Testis (tissue), 5 donors: Measurements from ENCODE around the gene DUS3L. TPM values are rescaled to one million over a fixed set of nuclear protein-coding genes. Genes with fewer than 3 reads are reported as not detected.

Experiments
- DNase-seq: peaks from one replicate; pipeline ENCODE4 v3.0.0-alpha.2; 2019
- H3K27ac ChIP-seq, 2 donors: fragments of 200-600 bp; sonication (generic); one replicate each; pipeline ENCODE4 v1.5.1; 2019
- H3K27me3 ChIP-seq: fragments of 200-600 bp; sonication (generic); one replicate; pipeline ENCODE4 v1.5.1; 2019
- H3K36me3 ChIP-seq: fragments of 200-600 bp; sonication (generic); one replicate; pipeline ENCODE4 v1.5.1; 2017; ENCODE audit warnings: low read depth; ENCODE audit errors: missing control alignments
- H3K4me1 ChIP-seq: fragments of 200-600 bp; sonication (generic); one replicate; pipeline ENCODE4 v1.5.1; 2019
- H3K4me3 ChIP-seq, 2 donors: fragments of 200-600 bp; sonication (generic); one replicate each; pipeline ENCODE4 v1.5.1; 2017 to 2019
- H3K9me3 ChIP-seq: fragments of 200-600 bp; sonication (generic); one replicate; pipeline ENCODE4 v1.5.1; 2017
- POLR2A ChIP-seq: fragments of 450-650 bp; IDR thresholded peaks from one replicate; pipeline ENCODE4 v1.6.1; 2017; ENCODE audit warnings: antibody characterized with exemption, mild to moderate bottlenecking, moderate library complexity
- WGBS, 2 donors: methylation state at CpG; one replicate each; pipeline ENCODE4 v1.1.5; 2018; 5-methylcytosine and 5-hydroxymethylcytosine counted together
- intact Hi-C: fragments of 100-400 bp; cut with DNase I; formaldehyde crosslinking; loops from one replicate; pipeline ENCODE4 v1.15.1; 2023; ENCODE audit warnings: low total_unique reads
- long read RNA-seq, 2 donors: transcript quantifications; one replicate each; lab custom pipeline, GENCODE V29; 2026
- polyA plus RNA-seq: library from polyadenylated mRNA; stranded (reverse); fragments of 350-450 nt; fragmentation: Illumina TruSeq; extraction: RNeasy Lipid Tissue Mini Kit (QIAGEN cat#74804); gene quantifications from one replicate; pipeline ENCODE4 v1.2.3, GENCODE V29; 2014; ENCODE audit warnings: low read depth, low replicate concordance; ENCODE audit not compliant: insufficient read depth
- total RNA-seq, 2 donors: library from RNA; depleted of rRNA; stranded (reverse); fragments of >200 nt; gene quantifications; one replicate each; pipeline ENCODE4 v1.2.3, GENCODE V29; 2016
- TF ChIP-seq, protein P1 (sequence below), 3 experiments: fragments of 450-650 bp in 2 of 3; fragments of 200-600 bp in 1 of 3; sonication (generic) in 1 of 3; IDR thresholded peaks; one replicate each; pipeline ENCODE4 v1.5.1; 2016 to 2019; ENCODE audit warnings: antibody characterized with exemption in 3 of 3, mild to moderate bottlenecking in 2 of 3, moderate library complexity in 1 of 3

Gene DUS3L
- total RNA-seq (100 to 1,000 TPM in 1 of 2 donors, 10 to 100 TPM in 1; 92.2 to 114 TPM), polyA plus RNA-seq (75.6 TPM)
- long read RNA-seq, donor 1, partial matches to known transcripts: 0 of 6 reads
- long read RNA-seq, donor 1, other reads (novel, unspliced or antisense): 0 of 6 reads
- long read RNA-seq, donor 2, partial matches to known transcripts: 0 of 3 reads
- long read RNA-seq, donor 2, other reads (novel, unspliced or antisense): 0 of 3 reads

DNA sequence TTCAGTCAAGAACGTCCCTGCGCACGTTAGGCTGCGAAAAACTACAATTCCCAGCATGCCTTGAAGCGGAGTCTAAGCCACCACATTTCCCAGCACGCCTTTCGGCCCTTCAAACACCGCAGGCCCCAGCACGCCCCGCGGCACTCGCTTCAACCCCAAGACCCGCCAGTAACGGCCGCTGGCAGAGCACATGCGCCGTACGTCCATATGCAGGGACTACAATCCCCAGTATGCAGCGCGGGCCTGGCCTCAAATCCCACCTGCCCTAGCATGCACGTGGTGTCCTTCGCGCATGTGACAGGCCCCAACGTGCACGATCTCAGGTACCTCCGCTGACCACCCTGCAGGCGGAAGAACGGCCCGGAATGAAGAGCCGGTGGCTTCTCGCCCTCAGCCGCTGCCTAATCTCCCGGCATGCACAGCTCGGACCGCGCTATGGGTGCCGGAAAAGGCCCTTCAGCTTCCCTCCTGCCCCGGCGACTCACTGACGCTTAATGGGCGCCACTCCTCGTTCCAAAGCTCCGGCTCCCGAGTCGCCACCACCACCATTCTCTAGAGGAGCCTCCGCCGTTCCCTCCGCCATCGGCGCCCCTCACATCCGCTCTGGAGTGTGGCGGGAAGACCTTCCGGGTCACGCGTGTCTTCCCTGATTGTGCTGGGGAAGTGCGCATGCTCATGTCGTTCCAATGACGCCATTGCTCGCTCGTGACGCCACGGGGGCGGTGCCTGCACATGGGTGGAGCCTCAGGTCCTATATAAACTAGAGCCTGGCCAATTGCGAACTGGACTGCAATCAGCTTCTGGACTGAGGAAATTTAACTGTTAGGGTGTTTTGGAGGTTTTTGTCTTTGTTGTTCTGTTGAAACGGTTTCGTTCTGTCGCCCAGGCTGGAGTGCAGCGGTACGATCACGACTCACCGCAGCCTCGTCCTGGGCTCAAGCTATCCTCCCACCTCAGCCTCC is at the start of gene DUS3L:
Gene DUS3L (minus strand): TSS at position 605 of the 962 bp plus-strand sequence. CDS start 22 bp downstream, at position 583.
- no peaks in the 10 kb centered on the region for H3K9me3 ChIP-seq
- WGBS, 2 donors: 10 to 21% methylated on average over 23 to 71 of the region's 72 CpGs
- H3K27ac ChIP-seq: peak within 1 kb of the TSS; percentile 95 to 99
- peaks cover 6% of the 10 kb centered on the region for H3K4me1 ChIP-seq
- H3K4me3 ChIP-seq: peak within 1 kb of the TSS; percentile 92 to 98
- intact Hi-C loops: no loop called here
- no peaks in the 10 kb centered on the region for H3K36me3 ChIP-seq
- TF ChIP-seq, protein P1, sequence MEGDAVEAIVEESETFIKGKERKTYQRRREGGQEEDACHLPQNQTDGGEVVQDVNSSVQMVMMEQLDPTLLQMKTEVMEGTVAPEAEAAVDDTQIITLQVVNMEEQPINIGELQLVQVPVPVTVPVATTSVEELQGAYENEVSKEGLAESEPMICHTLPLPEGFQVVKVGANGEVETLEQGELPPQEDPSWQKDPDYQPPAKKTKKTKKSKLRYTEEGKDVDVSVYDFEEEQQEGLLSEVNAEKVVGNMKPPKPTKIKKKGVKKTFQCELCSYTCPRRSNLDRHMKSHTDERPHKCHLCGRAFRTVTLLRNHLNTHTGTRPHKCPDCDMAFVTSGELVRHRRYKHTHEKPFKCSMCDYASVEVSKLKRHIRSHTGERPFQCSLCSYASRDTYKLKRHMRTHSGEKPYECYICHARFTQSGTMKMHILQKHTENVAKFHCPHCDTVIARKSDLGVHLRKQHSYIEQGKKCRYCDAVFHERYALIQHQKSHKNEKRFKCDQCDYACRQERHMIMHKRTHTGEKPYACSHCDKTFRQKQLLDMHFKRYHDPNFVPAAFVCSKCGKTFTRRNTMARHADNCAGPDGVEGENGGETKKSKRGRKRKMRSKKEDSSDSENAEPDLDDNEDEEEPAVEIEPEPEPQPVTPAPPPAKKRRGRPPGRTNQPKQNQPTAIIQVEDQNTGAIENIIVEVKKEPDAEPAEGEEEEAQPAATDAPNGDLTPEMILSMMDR (IDR thresholded peaks at IDR 0.05): no peak
- no peak for TF ChIP-seq POLR2A
- no peaks in the 10 kb centered on the region for H3K27me3 ChIP-seq
- peak; percentile 99 for DNase-seq

GRCh38 chr19:5839065-5840017 is 48.4 kb upstream of the DUS3L start, which contains the start of gene FUT6:
Gene FUT6, minus strand, starts transcription at chr19:5839702. Its CDS starts 7,135 bp downstream, at chr19:5832567.
- Histone ChIP-seq H3K27me3 (no peaks in the 10 kb centered on the region), H3K4me3 (no peak within 1 kb of the TSS), H3K4me1 (no peaks in the 10 kb centered on the region), H3K9me3 (no peaks in the 10 kb centered on the region), H3K36me3 (no peaks in the 10 kb centered on the region), H3K27ac (no peak within 1 kb of the TSS)
- 80 to 89% methylated on average over 8 to 9 of the region's 9 CpGs for WGBS, 2 donors
- intact Hi-C loops: no loop called here
- TF ChIP-seq, protein P1 (IDR thresholded peaks at IDR 0.05): no peak
- no peak for TF ChIP-seq POLR2A
- no peak for DNase-seq

- no peaks in the 10 kb centered on the region for H3K9me3 ChIP-seq
- no peaks in the 10 kb centered on the region for H3K36me3 ChIP-seq
- no peak overlapping the region for H3K27ac ChIP-seq
- intact Hi-C loops: no loop called here
- H3K4me3 ChIP-seq: no peak overlapping the region
- TF ChIP-seq, protein P1 (IDR thresholded peaks at IDR 0.05): no peak
- TF ChIP-seq POLR2A: no peak
- WGBS, 2 donors: 64 to 77% methylated on average over 15 to 20 of the region's 20 CpGs
- no peak for DNase-seq
- H3K4me1 ChIP-seq: no peaks in the 10 kb centered on the region
- no peaks in the 10 kb centered on the region for H3K27me3 ChIP-seq
Measured at GRCh38 chr19:5838353-5839064, 47.5 kb upstream of the DUS3L start.

DNA sequence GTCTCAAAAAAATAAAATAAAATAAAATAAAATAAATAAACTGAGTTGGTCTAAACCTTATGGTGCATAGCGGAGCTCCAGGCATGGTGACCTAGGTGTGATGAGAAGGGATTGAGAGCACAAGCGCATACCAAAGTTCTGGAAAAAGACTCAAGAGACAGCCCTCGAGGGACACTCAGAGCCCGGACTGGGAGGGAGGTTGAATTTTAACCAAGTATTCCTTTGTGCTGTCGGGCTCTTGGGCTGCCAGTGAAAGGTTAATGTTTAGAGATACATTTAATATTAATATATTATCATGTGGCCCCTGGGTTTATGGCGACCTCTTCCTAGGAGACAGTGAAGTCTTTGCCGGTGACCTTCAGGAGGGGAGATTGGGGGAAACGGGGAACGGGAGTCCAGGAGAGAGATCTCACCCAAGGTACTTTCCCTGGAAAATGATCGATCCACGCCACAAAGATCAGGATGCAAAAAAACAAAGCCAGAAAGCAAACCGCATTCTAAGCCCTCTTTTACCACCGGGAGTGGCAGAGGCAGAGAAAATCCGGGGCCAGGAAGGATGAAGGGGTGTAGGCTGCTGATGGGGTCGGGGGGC is 46.9 kb upstream of the DUS3L start:
- DNase-seq: no peak
- intact Hi-C loops: no loop called here
- 56 to 57% methylated on average over 15 of the region's 15 CpGs for WGBS, 2 donors
- no peaks in the 10 kb centered on the region for H3K9me3 ChIP-seq
- no peaks in the 10 kb centered on the region for H3K4me1 ChIP-seq
- H3K27me3 ChIP-seq: no peaks in the 10 kb centered on the region
- TF ChIP-seq, protein P1 (IDR thresholded peaks at IDR 0.05): no peak
- no peak for TF ChIP-seq POLR2A
- H3K36me3 ChIP-seq: no peaks in the 10 kb centered on the region
- H3K27ac ChIP-seq: no peak overlapping the region
- no peak overlapping the region for H3K4me3 ChIP-seq
